GM23338 (cell line): ENCODE measurements around the gene GTPBP8.

Experiments used
- CREB1 ChIP-seq: fragments of 250-450 bp; sonication (Bioruptor Pico); IDR thresholded peaks from 2 replicates; pipeline ENCODE4 v1.5.0; 2020; ENCODE audit warnings: low read depth, mild to moderate bottlenecking, moderate library complexity
- CTCF ChIP-seq, 2 experiments: fragments of 200-600 bp in 1 of 2; sonication (generic) in 1 of 2; conservative IDR thresholded peaks; 2 replicates each; pipeline versions ENCODE4 v1.5.1 to v1.6.1; 2016 to 2017; ENCODE audit warnings: antibody characterized with exemption in 2 of 2, low read depth in 2 of 2, mild to moderate bottlenecking in 2 of 2, moderate library complexity in 1 of 2
- ETS1 ChIP-seq: IDR thresholded peaks from 2 replicates; pipeline ENCODE4 v1.6.1; 2016; ENCODE audit warnings: antibody characterized with exemption
- EZH2 ChIP-seq: fragments of 200-600 bp; sonication (generic); IDR thresholded peaks from one replicate; pipeline ENCODE4 v1.8.0; 2017; ENCODE audit warnings: antibody characterized with exemption, mild to moderate bottlenecking, low read depth; ENCODE audit not compliant: unreplicated experiment
- EZH2phosphoT487 ChIP-seq: fragments of 200-600 bp; sonication (generic); IDR thresholded peaks from one replicate; pipeline ENCODE4 v1.8.1; 2018; ENCODE audit warnings: antibody characterized with exemption; ENCODE audit not compliant: unreplicated experiment
- NANOG ChIP-seq: IDR thresholded peaks from 2 replicates; pipeline ENCODE4 v1.6.1; 2016; ENCODE audit warnings: antibody characterized with exemption, borderline replicate concordance
- POLR2AphosphoS5 ChIP-seq: IDR thresholded peaks from 2 replicates; pipeline ENCODE4 v1.6.1; 2016; ENCODE audit warnings: antibody characterized with exemption, low read depth
- REST ChIP-seq: IDR thresholded peaks from one replicate; pipeline ENCODE4 v1.6.1; 2018; ENCODE audit warnings: antibody characterized with exemption; ENCODE audit not compliant: unreplicated experiment
- STAT1 ChIP-seq: IDR thresholded peaks from one replicate; pipeline ENCODE4 v1.6.1; 2016; ENCODE audit warnings: antibody characterized with exemption; ENCODE audit not compliant: unreplicated experiment
- ZNF114 ChIP-seq: fragments of 250-450 bp; sonication (Bioruptor Pico); IDR thresholded peaks from 2 replicates; pipeline ENCODE4 v1.5.0; 2020; ENCODE audit warnings: mild to moderate bottlenecking, moderate library complexity
- ZNF331 ChIP-seq: fragments of 250-450 bp; sonication (Bioruptor Pico); IDR thresholded peaks from 2 replicates; pipeline ENCODE4 v1.5.0; 2020; ENCODE audit warnings: low read depth, mild to moderate bottlenecking, moderate library complexity

GRCh38 chr3:112980080-112980479, 10.7 kb upstream of the GTPBP8 start:
- no peak for TF ChIP-seq CTCF (conservative IDR thresholded peaks at IDR 0.05; ENCODE audit: low read depth in 2 of 2)
- no peak for TF ChIP-seq ZNF114
- no peak for TF ChIP-seq CREB1 (CRISPR knock-in tag)
- no peak for TF ChIP-seq REST
- no peak for TF ChIP-seq EZH2
- no peak for TF ChIP-seq POLR2AphosphoS5
- TF ChIP-seq EZH2phosphoT487: no peak
- TF ChIP-seq NANOG: no peak
- no peak for TF ChIP-seq ETS1
- no peak for TF ChIP-seq ZNF331
- no peak for TF ChIP-seq STAT1
